Articular chondrocyte of knee joint (primary cell): ENCODE measurements around the gene CCND2. TPM values are rescaled to one million over a fixed set of nuclear protein-coding genes. Genes with fewer than 3 reads are reported as not detected.

Experiments
- total RNA-seq: library from RNA; depleted of rRNA; stranded (reverse); fragments of >200 nt; gene quantifications from 2 replicates; pipeline ENCODE4 v1.2.3, GENCODE V29; 2012

The CCND2 gene
- 13.1 and 25.3 TPM in 2 replicates for total RNA-seq

GRCh38 chr12:4273652-4274395, at the start of gene CCND2:
Gene CCND2 (plus strand): TSS chr12:4273762. CDS start chr12:4274041, 279 bp downstream.

DNA sequence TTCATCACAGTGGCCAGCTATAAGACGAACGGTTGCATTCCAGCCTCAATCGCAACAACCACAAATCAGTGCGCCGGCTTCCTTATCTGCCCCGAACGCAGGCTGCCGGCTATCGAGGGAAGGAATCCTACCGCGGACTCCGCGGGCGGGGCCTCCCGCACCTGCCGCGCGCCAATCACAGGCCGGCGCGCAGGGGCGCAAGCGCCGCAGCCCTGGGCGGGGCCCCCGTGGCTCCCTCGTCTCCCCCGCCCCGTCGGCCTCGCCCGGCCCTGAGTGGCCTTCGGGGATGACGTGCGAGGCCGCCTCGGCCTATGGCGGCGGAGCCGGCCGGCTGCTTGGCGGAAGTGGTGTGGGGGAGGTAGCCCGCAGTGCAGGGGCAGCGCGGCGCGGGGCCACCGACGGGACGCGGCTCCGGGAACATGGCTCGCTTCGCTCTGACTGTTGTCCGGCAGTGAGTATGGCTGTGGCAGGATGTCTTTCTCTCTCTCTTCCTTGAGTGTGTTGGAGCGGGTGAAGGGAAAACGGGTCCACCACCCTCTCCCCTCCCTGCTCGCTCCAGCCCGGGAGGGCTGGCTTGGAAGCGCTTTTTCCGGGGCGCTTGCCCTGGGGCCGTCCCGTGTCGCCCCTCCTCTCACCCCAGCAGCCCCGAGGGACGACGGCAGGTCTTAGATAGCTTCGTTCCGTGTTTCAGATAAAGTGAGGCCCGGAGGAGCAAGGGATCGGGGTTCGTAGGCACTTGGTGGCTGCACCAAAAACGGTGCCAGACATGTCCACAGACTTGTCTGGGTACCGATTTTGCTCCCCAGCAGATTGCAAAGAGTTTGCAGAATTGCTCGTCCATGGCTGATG, 47.5 kb downstream of the CCND2 start, which contains the start of gene TIGAR:
TSS of gene TIGAR (plus strand) at position 361 of the 849 bp plus-strand sequence. CDS start at position 420, 59 bp downstream.

Other genes with a start within 250 kb of the CCND2 start
- gene TIGAR, start 47.5 kb downstream of the CCND2 start, total RNA-seq, result 8.6 and 12.0 TPM in 2 replicates
- not detected in 2 replicates for gene FGF23, start 106.0 kb downstream of the CCND2 start, total RNA-seq
- gene FGF6, start 172.1 kb downstream of the CCND2 start, total RNA-seq, result not detected in 2 replicates